DOHH2 (cell line): ENCODE results near the gene KCNIP4.

Experiments
- H3F3A ChIP-seq: fragments of 200-600 bp; sonication (generic), shearing (Covaris generic); 2 replicates; pipeline ENCODE4 v1.6.0; 2016; ENCODE audit warnings: antibody characterized with exemption, mild to moderate bottlenecking; ENCODE audit not compliant: control insufficient read depth, insufficient read depth
- H3K27ac ChIP-seq: fragments of 200-600 bp; sonication (generic); 2 replicates; pipeline ENCODE4 v1.5.1; 2014; ENCODE audit warnings: low read depth, mild to moderate bottlenecking, low read length, moderate library complexity
- H3K27me3 ChIP-seq: fragments of 200-600 bp; sonication (generic); 2 replicates; pipeline ENCODE4 v1.6.1; 2014; ENCODE audit warnings: mild to moderate bottlenecking, low read length, mixed read lengths; ENCODE audit not compliant: control insufficient read depth
- H3K36me3 ChIP-seq: fragments of 200-600 bp; sonication (generic); 2 replicates; pipeline ENCODE4 v1.6.1; 2014; ENCODE audit warnings: mild to moderate bottlenecking, low read length, moderate library complexity, mixed read lengths; ENCODE audit not compliant: control insufficient read depth
- H3K4me1 ChIP-seq: fragments of 200-600 bp; sonication (generic); 2 replicates; pipeline ENCODE4 v1.6.1; 2014; ENCODE audit warnings: mild to moderate bottlenecking, low read length, mixed read lengths; ENCODE audit not compliant: control insufficient read depth
- H3K4me2 ChIP-seq: fragments of 200-600 bp; sonication (generic); 2 replicates; pipeline ENCODE4 v1.6.0; 2014; ENCODE audit warnings: mild to moderate bottlenecking, low read length, moderate library complexity
- H3K4me3 ChIP-seq: fragments of 200-600 bp; sonication (generic); 2 replicates; pipeline ENCODE4 v1.5.1; 2014; ENCODE audit warnings: mild to moderate bottlenecking, low read length, mixed read lengths
- H3K79me2 ChIP-seq: fragments of 200-600 bp; sonication (generic); 2 replicates; pipeline ENCODE4 v1.6.1; 2014; ENCODE audit warnings: mild to moderate bottlenecking, low read length, mixed read lengths; ENCODE audit not compliant: control insufficient read depth
- H3K9me2 ChIP-seq: fragments of 200-600 bp; sonication (generic); replicated peaks from 2 replicates; pipeline ENCODE4 v1.6.1; 2014; ENCODE audit warnings: mild to moderate bottlenecking, low read length, mixed read lengths; ENCODE audit not compliant: control insufficient read depth
- H3K9me3 ChIP-seq: fragments of 200-600 bp; sonication (generic); 2 replicates; pipeline ENCODE4 v1.6.1; 2014; ENCODE audit warnings: antibody characterized with exemption, low read length, mixed read lengths; ENCODE audit not compliant: control insufficient read depth, insufficient read depth
- H4K20me1 ChIP-seq: fragments of 200-600 bp; sonication (generic); 2 replicates; pipeline ENCODE4 v1.6.0; 2014; ENCODE audit warnings: low read depth, mild to moderate bottlenecking, antibody characterized with exemption, low read length, moderate library complexity; ENCODE audit not compliant: control insufficient read depth, insufficient read depth
- EZH2phosphoT487 ChIP-seq: fragments of 200-600 bp; sonication (generic); IDR thresholded peaks from 2 replicates; pipeline ENCODE4 v1.6.1; 2017; ENCODE audit warnings: borderline replicate concordance, mild to moderate bottlenecking, antibody characterized with exemption, low read length, moderate library complexity, mixed read lengths
- TF ChIP-seq, protein P1 (sequence below): fragments of 200-600 bp; sonication (generic); IDR thresholded peaks from one replicate; pipeline ENCODE4 v1.5.1; 2014; ENCODE audit warnings: antibody characterized with exemption, mild to moderate bottlenecking, low read depth, low read length; ENCODE audit not compliant: poor library complexity, severe bottlenecking

The KCNIP4 gene

DNA sequence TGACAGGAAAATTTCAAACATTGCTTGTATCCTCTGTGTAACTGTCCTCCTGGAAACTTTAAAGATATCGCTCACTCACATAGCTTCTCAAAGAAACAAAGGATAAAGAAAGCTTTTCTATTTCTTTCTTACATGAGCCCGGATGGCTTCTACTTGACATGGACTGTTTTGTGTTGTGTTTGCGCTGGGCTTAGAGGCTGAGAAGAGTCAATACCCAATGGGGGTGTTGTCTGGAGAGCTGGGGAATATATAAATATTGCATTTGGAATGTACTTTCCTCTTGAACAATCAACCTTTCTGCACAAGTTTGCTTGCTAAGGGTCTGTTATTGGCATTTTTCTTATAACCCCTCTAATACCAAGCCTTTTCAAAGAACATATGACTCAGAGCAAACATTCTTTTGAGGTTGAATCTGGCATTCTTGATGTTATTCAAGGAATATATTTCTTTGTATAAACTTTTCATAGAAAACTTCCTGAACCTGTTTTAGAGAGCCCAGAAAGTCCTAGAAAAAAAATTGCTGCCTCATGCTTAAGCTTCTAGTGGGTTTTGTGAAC lies 916.4 kb downstream of the KCNIP4 start:
- no peak for TF ChIP-seq EZH2phosphoT487
- TF ChIP-seq, protein P1, sequence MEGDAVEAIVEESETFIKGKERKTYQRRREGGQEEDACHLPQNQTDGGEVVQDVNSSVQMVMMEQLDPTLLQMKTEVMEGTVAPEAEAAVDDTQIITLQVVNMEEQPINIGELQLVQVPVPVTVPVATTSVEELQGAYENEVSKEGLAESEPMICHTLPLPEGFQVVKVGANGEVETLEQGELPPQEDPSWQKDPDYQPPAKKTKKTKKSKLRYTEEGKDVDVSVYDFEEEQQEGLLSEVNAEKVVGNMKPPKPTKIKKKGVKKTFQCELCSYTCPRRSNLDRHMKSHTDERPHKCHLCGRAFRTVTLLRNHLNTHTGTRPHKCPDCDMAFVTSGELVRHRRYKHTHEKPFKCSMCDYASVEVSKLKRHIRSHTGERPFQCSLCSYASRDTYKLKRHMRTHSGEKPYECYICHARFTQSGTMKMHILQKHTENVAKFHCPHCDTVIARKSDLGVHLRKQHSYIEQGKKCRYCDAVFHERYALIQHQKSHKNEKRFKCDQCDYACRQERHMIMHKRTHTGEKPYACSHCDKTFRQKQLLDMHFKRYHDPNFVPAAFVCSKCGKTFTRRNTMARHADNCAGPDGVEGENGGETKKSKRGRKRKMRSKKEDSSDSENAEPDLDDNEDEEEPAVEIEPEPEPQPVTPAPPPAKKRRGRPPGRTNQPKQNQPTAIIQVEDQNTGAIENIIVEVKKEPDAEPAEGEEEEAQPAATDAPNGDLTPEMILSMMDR: no peak
- Histone ChIP-seq H4K20me1 (no peaks in the 10 kb centered on the region), H3K9me3 (no peaks in the 10 kb centered on the region), H3K36me3 (no peaks in the 10 kb centered on the region), H3K27ac (no peak overlapping the region), H3F3A (no peaks in the 10 kb centered on the region), H3K79me2 (no peaks in the 10 kb centered on the region), H3K4me3 (no peak overlapping the region), H3K4me1 (no peaks in the 10 kb centered on the region), H3K4me2 (no peak overlapping the region), H3K27me3 (no peaks in the 10 kb centered on the region), H3K9me2 (no peaks in the 10 kb centered on the region)

DNA sequence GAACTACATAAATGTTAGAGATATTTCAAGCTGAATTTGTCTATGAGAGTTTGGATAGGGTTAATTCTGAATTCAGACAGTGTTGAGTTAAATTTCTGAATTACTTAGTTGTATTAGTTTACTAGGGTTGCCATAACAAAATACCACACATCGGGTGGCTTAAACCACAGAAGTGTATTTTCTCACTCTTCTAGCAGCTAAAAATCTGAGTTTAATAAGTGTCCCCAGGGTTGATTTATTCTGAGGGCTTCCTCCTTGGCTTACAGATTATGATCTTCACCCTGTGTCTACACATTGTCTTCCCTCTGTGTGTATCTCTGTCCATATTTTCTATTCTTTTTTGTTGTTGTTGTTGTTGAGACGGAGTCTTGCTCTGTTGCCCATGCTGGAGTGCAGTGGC lies 929.8 kb downstream of the KCNIP4 start:
- TF ChIP-seq EZH2phosphoT487: no peak
- TF ChIP-seq, protein P1: no peak
- Histone ChIP-seq H3K9me3 (no peaks in the 10 kb centered on the region), H3K4me1 (no peaks in the 10 kb centered on the region), H3K36me3 (no peaks in the 10 kb centered on the region), H3F3A (no peaks in the 10 kb centered on the region), H3K4me2 (no peak overlapping the region), H4K20me1 (no peaks in the 10 kb centered on the region), H3K79me2 (no peaks in the 10 kb centered on the region), H3K9me2 (no peaks in the 10 kb centered on the region), H3K27ac (no peak overlapping the region), H3K4me3 (no peak overlapping the region), H3K27me3 (no peaks in the 10 kb centered on the region)

DNA sequence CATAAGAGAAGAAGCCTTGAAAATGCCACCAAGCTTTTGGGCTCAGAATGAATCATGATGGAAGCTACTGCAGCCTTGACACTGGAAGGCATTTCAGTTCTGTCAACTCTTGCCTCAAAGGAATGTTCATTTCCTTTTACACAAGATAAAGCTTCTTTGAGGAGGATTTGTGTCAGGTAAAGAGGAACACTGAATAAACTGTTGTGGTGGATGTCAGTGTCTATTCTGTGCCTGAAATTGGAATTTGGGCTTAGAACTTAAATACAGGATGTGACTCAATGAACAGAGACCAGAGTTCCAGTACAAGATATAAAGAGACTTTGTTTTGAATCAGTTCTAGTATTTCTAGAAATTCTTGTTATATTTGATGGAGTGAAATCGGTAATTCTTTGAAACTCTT lies 935.1 kb downstream of the KCNIP4 start:
- no peaks in the 10 kb centered on the region for H4K20me1 ChIP-seq
- H3K9me3 ChIP-seq: no peaks in the 10 kb centered on the region
- no peak overlapping the region for H3K27ac ChIP-seq
- H3K9me2 ChIP-seq: no peaks in the 10 kb centered on the region
- H3K27me3 ChIP-seq: no peaks in the 10 kb centered on the region
- no peak overlapping the region for H3K4me3 ChIP-seq
- H3K4me2 ChIP-seq: no peak overlapping the region
- no peaks in the 10 kb centered on the region for H3K79me2 ChIP-seq
- TF ChIP-seq, protein P1: no peak
- no peak for TF ChIP-seq EZH2phosphoT487
- no peaks in the 10 kb centered on the region for H3F3A ChIP-seq
- H3K4me1 ChIP-seq: no peaks in the 10 kb centered on the region
- H3K36me3 ChIP-seq: no peaks in the 10 kb centered on the region
